Measurements from ENCODE around the gene NME1.

- TF ChIP-seq, protein P1, sequence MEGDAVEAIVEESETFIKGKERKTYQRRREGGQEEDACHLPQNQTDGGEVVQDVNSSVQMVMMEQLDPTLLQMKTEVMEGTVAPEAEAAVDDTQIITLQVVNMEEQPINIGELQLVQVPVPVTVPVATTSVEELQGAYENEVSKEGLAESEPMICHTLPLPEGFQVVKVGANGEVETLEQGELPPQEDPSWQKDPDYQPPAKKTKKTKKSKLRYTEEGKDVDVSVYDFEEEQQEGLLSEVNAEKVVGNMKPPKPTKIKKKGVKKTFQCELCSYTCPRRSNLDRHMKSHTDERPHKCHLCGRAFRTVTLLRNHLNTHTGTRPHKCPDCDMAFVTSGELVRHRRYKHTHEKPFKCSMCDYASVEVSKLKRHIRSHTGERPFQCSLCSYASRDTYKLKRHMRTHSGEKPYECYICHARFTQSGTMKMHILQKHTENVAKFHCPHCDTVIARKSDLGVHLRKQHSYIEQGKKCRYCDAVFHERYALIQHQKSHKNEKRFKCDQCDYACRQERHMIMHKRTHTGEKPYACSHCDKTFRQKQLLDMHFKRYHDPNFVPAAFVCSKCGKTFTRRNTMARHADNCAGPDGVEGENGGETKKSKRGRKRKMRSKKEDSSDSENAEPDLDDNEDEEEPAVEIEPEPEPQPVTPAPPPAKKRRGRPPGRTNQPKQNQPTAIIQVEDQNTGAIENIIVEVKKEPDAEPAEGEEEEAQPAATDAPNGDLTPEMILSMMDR (IDR thresholded peaks at IDR 0.05 in 4 of 5, conservative IDR thresholded peaks at IDR 0.05 in 1 of 5), result no peak
- TF ChIP-seq POLR2A (IDR thresholded peaks at IDR 0.05), result no peak
These were observed 35.0 kb downstream of the NME1 start for GRCh38 chr17:51188271-51188833.

Data from gastrocnemius medialis (tissue), 4 donors.